SH-SY5Y (cell line): ENCODE data around the gene B3GNT7.

Experiments used
- GATA2 ChIP-seq: IDR thresholded peaks from 2 replicates; pipeline ENCODE4 v1.6.1; 2011; ENCODE audit warnings: mild to moderate bottlenecking, low read depth, low read length
- GATA3 ChIP-seq: IDR thresholded peaks from 2 replicates; pipeline ENCODE4 v1.6.1; 2011; ENCODE audit warnings: low read depth, mild to moderate bottlenecking, low read length, moderate library complexity

DNA sequence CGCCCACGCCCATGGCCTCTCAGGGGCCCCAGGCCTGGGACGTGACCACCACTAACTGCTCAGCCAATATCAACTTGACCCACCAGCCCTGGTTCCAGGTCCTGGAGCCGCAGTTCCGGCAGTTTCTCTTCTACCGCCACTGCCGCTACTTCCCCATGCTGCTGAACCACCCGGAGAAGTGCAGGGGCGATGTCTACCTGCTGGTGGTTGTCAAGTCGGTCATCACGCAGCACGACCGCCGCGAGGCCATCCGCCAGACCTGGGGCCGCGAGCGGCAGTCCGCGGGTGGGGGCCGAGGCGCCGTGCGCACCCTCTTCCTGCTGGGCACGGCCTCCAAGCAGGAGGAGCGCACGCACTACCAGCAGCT, 2.4 kb downstream of the B3GNT7 start:
- TF ChIP-seq GATA2 (no peak), GATA3 (no peak)
